HG02885 (cell line): ENCODE results near the gene OGDHL.

ENCODE experiments used
- ATAC-seq: cut with Tn5 transposase; IDR thresholded peaks from one replicate; pipeline ENCODE4 v1.9.1; 2021; ENCODE audit warnings: mild to moderate bottlenecking; ENCODE audit not compliant: unreplicated experiment, poor library complexity

Gene OGDHL

GRCh38 chr10:49698679-49699078, 63.4 kb downstream of the OGDHL start:
- no peak for ATAC-seq

GRCh38 chr10:49696311-49696710, 65.8 kb downstream of the OGDHL start:
- ATAC-seq, result no peak

- no peak for ATAC-seq
Observed at GRCh38 chr10:49694466-49694865, 67.7 kb downstream of the OGDHL start.

GRCh38 chr10:49691588-49691987, 70.5 kb downstream of the OGDHL start:
- ATAC-seq, result no peak

GRCh38 chr10:49690698-49691356, 71.3 kb downstream of the OGDHL start:
- ATAC-seq, result no peak

GRCh38 chr10:49689882-49690510, 72.1 kb downstream of the OGDHL start:
- no peak for ATAC-seq

- ATAC-seq, result no peak
Observed at GRCh38 chr10:49688920-49689319, 73.2 kb downstream of the OGDHL start.

- ATAC-seq, result no peak
Observed at GRCh38 chr10:49688261-49688846, 73.8 kb downstream of the OGDHL start.

- ATAC-seq, result no peak
Observed at GRCh38 chr10:49686651-49687050, 75.5 kb downstream of the OGDHL start.
